Prostate gland (tissue), 2 donors: ENCODE data around the gene GAP43.

Source experiments
- CTCF ChIP-seq, 4 experiments: fragments of 200-600 bp in 2 of 4; fragments of 450-650 bp in 2 of 4; sonication (generic) in 2 of 4; IDR thresholded peaks; 1 replicate in 3 of 4; 2 replicates in 1 of 4; pipeline ENCODE4 v1.5.1; 2016 to 2019; ENCODE audit warnings: antibody characterized with exemption in 4 of 4, mild to moderate bottlenecking in 2 of 4, moderate library complexity in 2 of 4
- POLR2A ChIP-seq: fragments of 450-650 bp; IDR thresholded peaks from one replicate; pipeline ENCODE4 v1.6.1; 2016; ENCODE audit warnings: antibody characterized with exemption, mild to moderate bottlenecking

GRCh38 chr3:115758076-115758763 is 134.9 kb downstream of the GAP43 start:
- no peak for TF ChIP-seq POLR2A
- TF ChIP-seq CTCF (IDR thresholded peaks at IDR 0.05): no peak
